Thoracic aorta (tissue), 2 donors: ENCODE measurements around the gene CKS1B. TPM values are rescaled to one million over a fixed set of nuclear protein-coding genes. Genes with fewer than 3 reads are reported as not detected.

Source experiments
- ATAC-seq: fragments of 150-250 bp; one replicate; pipeline ENCODE4 v1.8.0; 2017; ENCODE audit warnings: low read depth; ENCODE audit not compliant: insufficient number of reproducible peaks, low FRiP score
- DNase-seq: peaks from one replicate; pipeline ENCODE4 v3.0.0-alpha.2; 2020; ENCODE audit warnings: low spot score
- H3K27ac ChIP-seq, 2 donors: fragments of 200-600 bp; sonication (generic); 1 replicate in 1 of 2; 2 replicates in 1 of 2; pipeline ENCODE4 v1.5.1; 2016; ENCODE audit warnings: mild to moderate bottlenecking in 2 of 2, moderate library complexity in 2 of 2
- H3K27me3 ChIP-seq: fragments of 200-600 bp; sonication (generic); replicated peaks from 2 replicates; pipeline ENCODE4 v1.6.0; 2016; ENCODE audit warnings: mild to moderate bottlenecking; ENCODE audit not compliant: insufficient read depth
- H3K36me3 ChIP-seq: fragments of 200-600 bp; sonication (generic); one replicate; pipeline ENCODE4 v1.5.1; 2016
- H3K4me1 ChIP-seq, 2 donors: fragments of 200-600 bp; sonication (generic); 1 replicate in 1 of 2; 2 replicates in 1 of 2; pipeline versions ENCODE4 v1.5.1 to v1.6.0; 2016; ENCODE audit warnings: low read depth in 2 of 2, mild to moderate bottlenecking in 1 of 2; ENCODE audit not compliant: control insufficient read depth in 1 of 2
- H3K4me3 ChIP-seq: fragments of 200-600 bp; sonication (generic); 2 replicates; pipeline ENCODE4 v1.5.1; 2016; ENCODE audit warnings: mild to moderate bottlenecking
- H3K9me3 ChIP-seq: fragments of 200-600 bp; sonication (generic); 2 replicates; pipeline ENCODE4 v1.5.1; 2016
- total RNA-seq, 2 donors: library from RNA; depleted of rRNA; stranded (reverse); fragments of >200 nt; gene quantifications; one replicate each; pipeline versions ENCODE4 v1.1.0 to v1.2.3, GENCODE V29; 2016
- TF ChIP-seq, protein P1 (sequence below): fragments of 200-600 bp; sonication (generic); IDR thresholded peaks from one replicate; pipeline ENCODE4 v1.5.1; 2019; ENCODE audit warnings: antibody characterized with exemption

Gene CKS1B
- total RNA-seq, 2 donors from 2014 or later = 13.5 to 23.7 TPM

DNA sequence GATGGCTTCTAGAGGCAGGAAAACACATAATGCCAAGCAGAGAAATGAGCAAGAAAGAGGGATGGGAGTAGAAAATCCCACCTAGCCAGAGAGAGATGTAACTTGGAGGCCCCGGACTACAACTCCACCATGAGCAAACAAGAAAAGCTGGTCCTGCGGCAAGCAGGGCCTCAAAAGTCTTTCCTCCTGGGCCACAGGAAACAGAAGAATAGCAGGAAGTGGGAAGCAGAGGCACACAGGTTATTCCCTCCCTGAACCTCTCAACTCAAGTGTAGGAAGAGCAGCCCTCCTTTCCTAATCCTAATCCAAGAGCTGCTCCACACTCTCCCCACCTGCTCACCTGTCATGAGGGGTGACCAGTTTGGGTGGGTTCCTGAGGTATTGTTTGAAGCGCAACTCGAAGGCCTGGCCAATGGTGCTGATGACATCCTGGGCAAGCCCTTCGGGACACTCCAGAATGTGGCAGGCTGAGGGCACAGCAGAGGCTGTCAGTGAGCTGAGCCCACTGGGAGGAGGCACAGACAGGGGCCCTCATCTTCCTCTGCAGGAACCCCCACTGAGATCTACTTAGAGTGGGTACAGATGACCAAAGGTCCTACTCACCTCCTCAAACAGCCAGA, 7.0 kb upstream of the CKS1B start:
- no peak for ATAC-seq
- TF ChIP-seq, protein P1, sequence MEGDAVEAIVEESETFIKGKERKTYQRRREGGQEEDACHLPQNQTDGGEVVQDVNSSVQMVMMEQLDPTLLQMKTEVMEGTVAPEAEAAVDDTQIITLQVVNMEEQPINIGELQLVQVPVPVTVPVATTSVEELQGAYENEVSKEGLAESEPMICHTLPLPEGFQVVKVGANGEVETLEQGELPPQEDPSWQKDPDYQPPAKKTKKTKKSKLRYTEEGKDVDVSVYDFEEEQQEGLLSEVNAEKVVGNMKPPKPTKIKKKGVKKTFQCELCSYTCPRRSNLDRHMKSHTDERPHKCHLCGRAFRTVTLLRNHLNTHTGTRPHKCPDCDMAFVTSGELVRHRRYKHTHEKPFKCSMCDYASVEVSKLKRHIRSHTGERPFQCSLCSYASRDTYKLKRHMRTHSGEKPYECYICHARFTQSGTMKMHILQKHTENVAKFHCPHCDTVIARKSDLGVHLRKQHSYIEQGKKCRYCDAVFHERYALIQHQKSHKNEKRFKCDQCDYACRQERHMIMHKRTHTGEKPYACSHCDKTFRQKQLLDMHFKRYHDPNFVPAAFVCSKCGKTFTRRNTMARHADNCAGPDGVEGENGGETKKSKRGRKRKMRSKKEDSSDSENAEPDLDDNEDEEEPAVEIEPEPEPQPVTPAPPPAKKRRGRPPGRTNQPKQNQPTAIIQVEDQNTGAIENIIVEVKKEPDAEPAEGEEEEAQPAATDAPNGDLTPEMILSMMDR = no peak
- H3K4me3 ChIP-seq = no peak overlapping the region
- peaks cover 33% of the 10 kb centered on the region for H3K36me3 ChIP-seq
- H3K9me3 ChIP-seq = no peaks in the 10 kb centered on the region
- H3K4me1 ChIP-seq = peaks cover 35 to 48% of the 10 kb centered on the region in 2 donors
- no peaks in the 10 kb centered on the region for H3K27me3 ChIP-seq
- H3K27ac ChIP-seq = peak overlapping the region in 1 of 2 donors; percentile 24
- DNase-seq = no peak

DNA sequence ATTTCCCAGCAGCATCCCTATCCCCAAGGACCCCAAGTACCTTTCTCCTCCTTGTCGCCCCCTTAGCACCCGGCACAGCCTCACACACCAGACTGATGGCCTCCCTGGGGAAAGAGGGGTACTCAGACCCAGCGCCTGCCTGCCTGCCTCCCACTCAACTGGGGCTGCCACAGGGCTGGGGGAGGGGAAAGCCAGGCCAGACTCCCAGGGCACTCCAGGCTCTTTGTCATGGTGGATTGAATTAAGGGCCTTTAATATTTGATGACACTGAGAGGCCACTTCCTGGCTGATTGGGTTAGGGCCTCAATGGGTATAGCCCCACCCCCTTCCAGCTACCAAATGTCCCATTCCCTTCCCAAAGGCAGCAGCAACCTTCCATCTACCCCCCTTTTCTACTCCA, 5.8 kb upstream of the CKS1B start:
- H3K4me3 ChIP-seq = no peak overlapping the region
- no peaks in the 10 kb centered on the region for H3K27me3 ChIP-seq
- TF ChIP-seq, protein P1 = no peak
- DNase-seq (no peak), ATAC-seq (no peak)
- H3K9me3 ChIP-seq = no peaks in the 10 kb centered on the region
- peaks cover 33% of the 10 kb centered on the region for H3K36me3 ChIP-seq
- peak overlapping the region; percentile 98 to 99 for H3K27ac ChIP-seq
- peaks cover 33 to 51% of the 10 kb centered on the region in 2 donors for H3K4me1 ChIP-seq

DNA sequence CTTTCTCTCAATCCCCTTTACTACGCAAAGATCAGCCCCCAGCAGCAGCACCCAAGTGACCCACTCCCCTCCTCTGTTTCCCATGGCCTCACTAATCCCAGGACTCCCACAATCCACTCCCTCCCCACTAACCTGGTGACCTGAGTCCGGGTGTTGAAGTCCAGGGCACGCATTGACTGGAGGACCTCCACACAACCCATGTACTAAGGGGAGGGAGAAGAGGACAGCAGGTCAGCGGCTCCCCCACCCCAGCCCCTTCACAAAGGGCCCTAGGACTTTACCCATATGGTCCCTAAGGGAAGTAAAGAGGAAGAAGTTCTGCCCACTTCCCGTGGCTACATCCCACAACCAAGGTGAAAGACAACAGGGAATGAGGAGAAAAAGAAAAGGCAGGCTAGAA, 5.2 kb upstream of the CKS1B start:
- peaks cover 28% of the 10 kb centered on the region for H3K36me3 ChIP-seq

DNA sequence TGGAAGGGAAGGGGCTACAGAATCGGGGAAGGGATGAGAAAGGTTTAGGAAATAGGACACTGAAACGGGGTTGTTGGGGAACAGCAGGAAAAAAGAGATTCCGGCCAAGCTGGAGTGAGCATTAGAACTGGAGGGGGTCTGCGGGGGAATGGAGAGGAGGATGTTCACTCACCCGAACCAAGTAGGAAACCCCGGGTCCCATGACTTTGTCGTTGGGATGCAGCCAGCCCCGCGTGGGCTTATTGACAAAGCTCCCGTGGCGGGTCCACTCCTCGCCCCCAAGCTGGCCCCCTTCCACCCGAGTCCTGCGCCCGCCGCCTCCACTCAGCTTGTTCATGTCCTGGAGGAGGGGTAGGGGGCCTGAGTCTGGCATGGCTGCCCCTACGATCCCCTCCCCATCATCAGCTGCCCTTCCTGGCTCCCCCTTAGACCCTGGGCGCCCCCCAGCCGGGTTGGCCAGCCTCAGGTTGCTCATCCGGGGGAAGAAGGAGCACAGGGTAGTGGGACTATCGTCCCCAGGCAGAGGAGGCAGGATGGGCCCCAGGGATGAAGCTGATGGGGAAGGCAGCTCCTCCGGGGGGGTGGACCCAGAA, 4.5 kb upstream of the CKS1B start:
- DNase-seq (no peak), ATAC-seq (no peak)
- H3K27ac ChIP-seq = peak overlapping the region; percentile 98 to 99
- TF ChIP-seq, protein P1 = no peak
- H3K36me3 ChIP-seq = peaks cover 23% of the 10 kb centered on the region
- H3K4me3 ChIP-seq = peak overlapping the region; percentile 83
- H3K4me1 ChIP-seq = peaks cover 33 to 51% of the 10 kb centered on the region in 2 donors
- H3K27me3 ChIP-seq = no peaks in the 10 kb centered on the region
- H3K9me3 ChIP-seq = no peaks in the 10 kb centered on the region

More for the DNA sequence above, 5.2 kb upstream of the CKS1B start:
- TF ChIP-seq, protein P1 = no peak
- Histone ChIP-seq H3K9me3 (no peaks in the 10 kb centered on the region), H3K4me1 (peaks cover 33 to 51% of the 10 kb centered on the region in 2 donors), H3K27ac (peak overlapping the region; percentile 98 to 99), H3K27me3 (no peaks in the 10 kb centered on the region), H3K4me3 (peak overlapping the region; percentile 83)
- DNase-seq (no peak), ATAC-seq (no peak)

DNA sequence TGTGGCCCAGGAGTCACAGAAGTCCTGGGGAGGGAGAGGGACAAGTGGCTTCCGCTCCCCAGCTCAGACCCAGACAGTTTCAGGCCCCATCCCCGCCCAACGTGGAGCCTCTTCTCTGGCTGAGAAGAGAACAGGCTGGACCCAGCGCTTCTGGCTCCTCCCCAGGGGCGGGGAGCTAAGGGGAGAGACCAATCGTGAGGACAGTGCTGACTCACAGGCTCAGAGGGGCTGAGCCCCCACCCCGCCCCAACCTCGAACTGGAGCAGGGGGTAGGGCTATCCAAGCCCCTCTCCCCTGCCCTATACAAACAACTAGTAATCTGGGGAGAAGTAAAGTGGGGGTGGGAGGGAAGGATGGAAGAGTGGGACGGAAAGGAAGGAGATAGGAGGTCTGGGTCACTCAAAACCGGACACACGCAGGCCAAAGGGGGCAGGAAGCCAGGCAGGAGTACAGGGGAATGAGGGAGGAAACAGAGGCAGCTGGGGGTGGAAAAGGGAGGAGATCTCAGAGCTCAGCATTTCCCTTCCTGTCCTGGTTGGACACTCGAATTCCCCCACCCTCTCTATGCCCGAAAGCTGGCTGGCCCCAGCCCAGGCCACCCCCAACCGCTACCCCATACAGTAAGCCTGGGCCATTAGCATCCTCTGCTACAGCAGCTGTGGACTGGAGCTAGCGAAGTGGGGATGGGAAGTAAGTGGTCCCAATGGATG, 3.7 kb upstream of the CKS1B start, which contains the start of gene SHC1:
TSS of gene SHC1 (minus strand) at position 117 of the 710 bp plus-strand sequence. CDS start 221 bp downstream, outside the sequence.
- H3K36me3 ChIP-seq = peaks cover 17% of the 10 kb centered on the region
- H3K27me3 ChIP-seq = no peaks in the 10 kb centered on the region
- H3K9me3 ChIP-seq = no peaks in the 10 kb centered on the region
- ATAC-seq (peak; percentile 16), DNase-seq (peak; percentile 77)
- TF ChIP-seq, protein P1 = no peak
- peak within 1 kb of the TSS; percentile 83 for H3K4me3 ChIP-seq
- peaks cover 33 to 51% of the 10 kb centered on the region in 2 donors for H3K4me1 ChIP-seq
- H3K27ac ChIP-seq = peak within 1 kb of the TSS; percentile 98 to 99
